CD14-positive monocyte (primary cell): ENCODE results near the gene PADI4. TPM values are rescaled to one million over a fixed set of nuclear protein-coding genes. Genes with fewer than 3 reads are reported as not detected.

ENCODE experiments used
- DNase-seq, 3 donors: peaks; one replicate each; pipeline ENCODE4 v3.0.0-alpha.2; 2011 to 2022
- H2AFZ ChIP-seq: 2 replicates; pipeline ENCODE4 v1.6.0; 2012; ENCODE audit warnings: mild to moderate bottlenecking, low read depth, low read length, inconsistent platforms; ENCODE audit not compliant: insufficient read depth, poor library complexity, severe bottlenecking
- H3K27ac ChIP-seq, 2 donors: 1 replicate in 1 of 2; 2 replicates in 1 of 2; pipeline ENCODE4 v1.5.1; 2012 to 2013; ENCODE audit warnings: low read length in 2 of 2, control low read depth in 1 of 2, inconsistent platforms in 1 of 2, low read depth in 1 of 2, mild to moderate bottlenecking in 1 of 2
- H3K27me3 ChIP-seq, 2 donors: one replicate each; pipeline versions ENCODE4 v1.6.0 to v1.6.1; 2011 to 2013; ENCODE audit warnings: low read length in 2 of 2; ENCODE audit not compliant: control insufficient read depth in 2 of 2, insufficient read depth in 2 of 2
- H3K36me3 ChIP-seq, 2 donors: replicated peaks in 1 of 2; 1 replicate in 1 of 2; 2 replicates in 1 of 2; pipeline versions ENCODE4 v1.5.1 to v1.6.1; 2012 to 2013; ENCODE audit warnings: low read length in 2 of 2, control low read depth in 1 of 2, inconsistent platforms in 1 of 2, mild to moderate bottlenecking in 1 of 2; ENCODE audit not compliant: insufficient read depth in 2 of 2, control insufficient read depth in 1 of 2
- H3K4me1 ChIP-seq, 2 donors: 1 replicate in 1 of 2; 2 replicates in 1 of 2; pipeline versions ENCODE4 v1.5.1 to v1.6.1; 2012 to 2013; ENCODE audit warnings: low read length in 2 of 2, control low read depth in 1 of 2, inconsistent platforms in 1 of 2, mild to moderate bottlenecking in 1 of 2, moderate library complexity in 1 of 2; ENCODE audit not compliant: insufficient read depth in 2 of 2, control insufficient read depth in 1 of 2
- H3K4me2 ChIP-seq: replicated peaks from 2 replicates; pipeline ENCODE3; 2012; ENCODE audit warnings: low read length, moderate library complexity, mild to moderate bottlenecking; ENCODE audit not compliant: poor library complexity, severe bottlenecking; ENCODE audit errors: extremely low read depth
- H3K4me3 ChIP-seq, 3 experiments: fragments of 200-600 bp in 1 of 3; sonication (generic) in 1 of 3; replicated peaks in 1 of 3; 1 replicate in 2 of 3; 2 replicates in 1 of 3; pipeline ENCODE4 v1.5.1; 2011 to 2013; ENCODE audit warnings: low read length in 3 of 3, mild to moderate bottlenecking in 3 of 3, control low read depth in 2 of 3, low read depth in 2 of 3, inconsistent platforms in 1 of 3, moderate library complexity in 1 of 3
- H3K79me2 ChIP-seq: 2 replicates; pipeline ENCODE4 v1.6.0; 2012; ENCODE audit warnings: mild to moderate bottlenecking, control low read depth, inconsistent platforms, low read length, moderate library complexity; ENCODE audit not compliant: insufficient read depth
- H3K9ac ChIP-seq: 2 replicates; pipeline ENCODE4 v1.6.0; 2017; ENCODE audit warnings: low read length, mild to moderate bottlenecking; ENCODE audit not compliant: insufficient read depth, poor library complexity, severe bottlenecking
- H3K9me3 ChIP-seq, 2 donors: replicated peaks in 1 of 2; 1 replicate in 1 of 2; 2 replicates in 1 of 2; pipeline versions ENCODE4 v1.5.1 to v1.6.1; 2012 to 2013; ENCODE audit warnings: low read length in 2 of 2, control low read depth in 1 of 2; ENCODE audit not compliant: control insufficient read depth in 1 of 2, insufficient read depth in 1 of 2
- H4K20me1 ChIP-seq: 2 replicates; pipeline ENCODE4 v1.6.0; 2012; ENCODE audit warnings: mild to moderate bottlenecking, low read length, control low read depth, moderate library complexity; ENCODE audit not compliant: insufficient read depth
- H3K27ac Mint-ChIP-seq, 7 donors: one replicate each; pipeline ENCODE4 v1.8.0; 2020; ENCODE audit warnings: mild to moderate bottlenecking in 7 of 7, mixed read lengths in 7 of 7, moderate library complexity in 6 of 7, inconsistent platforms in 2 of 7
- H3K27me3 Mint-ChIP-seq, 3 donors: one replicate each; pipeline ENCODE4 v1.8.0; 2021 to 2022; ENCODE audit warnings: low read depth in 3 of 3, mild to moderate bottlenecking in 3 of 3, mixed read lengths in 3 of 3, moderate library complexity in 3 of 3, inconsistent platforms in 1 of 3
- H3K36me3 Mint-ChIP-seq, 2 donors: one replicate each; pipeline ENCODE4 v1.8.0; 2020; ENCODE audit warnings: mixed read lengths in 2 of 2, inconsistent platforms in 1 of 2, mild to moderate bottlenecking in 1 of 2
- H3K4me1 Mint-ChIP-seq: one replicate; pipeline ENCODE4 v1.8.0; 2020; ENCODE audit warnings: mild to moderate bottlenecking, mixed read lengths
- H3K4me3 Mint-ChIP-seq, 2 donors: one replicate each; pipeline ENCODE4 v1.8.0; 2020; ENCODE audit warnings: mild to moderate bottlenecking in 2 of 2, mixed read lengths in 2 of 2, moderate library complexity in 1 of 2
- H3K9me3 Mint-ChIP-seq, 7 donors: one replicate each; pipeline ENCODE4 v1.8.0; 2020 to 2022; ENCODE audit warnings: mixed read lengths in 7 of 7, mild to moderate bottlenecking in 6 of 7, moderate library complexity in 6 of 7, inconsistent platforms in 2 of 7
- CTCF ChIP-seq: fragments of 200-600 bp; IDR thresholded peaks from one replicate; pipeline ENCODE4 v1.8.0; 2022; ENCODE audit warnings: antibody characterized with exemption, mild to moderate bottlenecking
- WGBS: methylation state at CpG from one replicate; pipeline ENCODE4 v1.1.5; 2013; ENCODE audit warnings: missing lambda C conversion rate; ENCODE audit not compliant: insufficient coverage; 5-methylcytosine and 5-hydroxymethylcytosine counted together
- intact Hi-C, 2 donors: fragments of 100-400 bp; cut with micrococcal nuclease; formaldehyde crosslinking; loops; one replicate each; pipeline versions ENCODE4 v1.15.0 to v1.15.1; 2023
- polyA plus RNA-seq, 3 donors: library from polyadenylated mRNA; depleted of rRNA in 1 of 3; unstranded in 2 of 3; stranded (reverse) in 1 of 3; fragments of 300-500 nt in 2 of 3; fragments of >200 nt in 1 of 3; fragmentation: Illumina TruSeq in 2 of 3; gene quantifications; 1 replicate in 2 of 3; 2 replicates in 1 of 3; pipeline ENCODE4 v1.2.3, GENCODE V29; 2012 to 2021

The PADI4 gene
- polyA plus RNA-seq, 3 donors: 160 to 356 (median 164) TPM

- no peaks in the 10 kb centered on the region for H3K9me3 ChIP-seq
- H3K79me2 ChIP-seq: no peaks in the 10 kb centered on the region
- H3K4me3 ChIP-seq: no peak overlapping the region
- 66% methylated on average over 16 of the region's 16 CpGs for WGBS
- Mint-ChIP-seq H3K4me3 (peak overlapping the region in 1 of 2 donors; percentile 9), H3K27ac (no peak overlapping the region), H3K27me3 (peaks cover 3 to 11% (median 4%) of the 10 kb centered on the region in 3 donors), H3K36me3 (no peaks in the 10 kb centered on the region), H3K4me1 (peaks cover 6% of the 10 kb centered on the region), H3K9me3 (no peaks in the 10 kb centered on the region)
- no peaks in the 10 kb centered on the region for H4K20me1 ChIP-seq
- H3K27me3 ChIP-seq: no peaks in the 10 kb centered on the region
- no peak overlapping the region for H3K27ac ChIP-seq
- intact Hi-C loops: no loop called here
- H3K36me3 ChIP-seq: no peaks in the 10 kb centered on the region
- no peak overlapping the region for H2AFZ ChIP-seq
- H3K4me2 ChIP-seq: no peak overlapping the region
- H3K9ac ChIP-seq: no peak overlapping the region
- no peak for TF ChIP-seq CTCF
- peaks cover 0 to 9% of the 10 kb centered on the region in 2 donors for H3K4me1 ChIP-seq
- DNase-seq: no peak
These were observed 69.4 kb downstream of the PADI4 start for GRCh38 chr1:17377325-17377953.

GRCh38 chr1:17381161-17381560 is 73.2 kb downstream of the PADI4 start:
- Mint-ChIP-seq H3K27ac (no peak overlapping the region), H3K27me3 (peaks cover 3 to 11% (median 4%) of the 10 kb centered on the region in 3 donors), H3K4me1 (peaks cover 6% of the 10 kb centered on the region), H3K9me3 (no peaks in the 10 kb centered on the region), H3K4me3 (peak overlapping the region in 1 of 2 donors; percentile 33), H3K36me3 (no peaks in the 10 kb centered on the region)
- H3K4me2 ChIP-seq: no peak overlapping the region
- H3K27me3 ChIP-seq: no peaks in the 10 kb centered on the region
- H3K36me3 ChIP-seq: no peaks in the 10 kb centered on the region
- WGBS: 100% methylated on average over 1 of the region's 2 CpGs
- DNase-seq: peak in 1 of 3 donors; percentile 10
- intact Hi-C loops: no loop called here
- H3K9me3 ChIP-seq: no peaks in the 10 kb centered on the region
- H2AFZ ChIP-seq: no peak overlapping the region
- TF ChIP-seq CTCF: no peak
- no peak overlapping the region for H3K4me3 ChIP-seq
- peaks cover 0 to 9% of the 10 kb centered on the region in 2 donors for H3K4me1 ChIP-seq
- H3K9ac ChIP-seq: no peak overlapping the region
- H3K27ac ChIP-seq: no peak overlapping the region
- H4K20me1 ChIP-seq: no peaks in the 10 kb centered on the region
- H3K79me2 ChIP-seq: no peaks in the 10 kb centered on the region
